GM13976 (cell line): ENCODE measurements around the gene CDKN2AIP.
"Not testable (repeated sequence)": the region's sequence is repeated elsewhere in the genome, so short reads cannot be mapped to it uniquely, and the experiment has no call there.

Experiments
- DNase-seq: peaks from one replicate; pipeline ENCODE4 v3.0.0; 2012; ENCODE audit warnings: low spot score
- CTCF ChIP-seq: IDR thresholded peaks from 2 replicates; pipeline ENCODE4 v1.5.1; 2012; ENCODE audit warnings: borderline replicate concordance, mild to moderate bottlenecking; ENCODE audit not compliant: insufficient read depth; ENCODE audit errors: extremely low read depth, missing control alignments, control extremely low read depth
- in situ Hi-C: fragments of 300-500 bp; cut with MboI; formaldehyde crosslinking; loops from one replicate; pipeline ENCODE4 v1.12.0; 2022; ENCODE audit warnings: low sequenced_read_pairs, mixed read lengths, inconsistent platforms; ENCODE audit not compliant: unreplicated experiment

CDKN2AIP gene

GRCh38 chr4:183429489-183429888 is 14.9 kb upstream of the CDKN2AIP start:
- TF ChIP-seq CTCF = no peak
- in situ Hi-C loops = no loop called here
- no peak for DNase-seq

GRCh38 chr4:183430317-183430993 is 14.0 kb upstream of the CDKN2AIP start:
- no peak for TF ChIP-seq CTCF
- DNase-seq = no peak
- in situ Hi-C loops = no loop called here

- in situ Hi-C loops = no loop called here
- no peak for DNase-seq
- TF ChIP-seq CTCF = no peak
Measured at GRCh38 chr4:183430994-183431347, 13.5 kb upstream of the CDKN2AIP start.

- no peak for TF ChIP-seq CTCF
- in situ Hi-C loops = no loop called here
- DNase-seq = no peak
Measured at GRCh38 chr4:183431614-183432013, 12.8 kb upstream of the CDKN2AIP start.

- in situ Hi-C loops, DNase-seq: not testable (repeated sequence)
Measured at GRCh38 chr4:183433183-183433582, 11.3 kb upstream of the CDKN2AIP start.

GRCh38 chr4:183434264-183434663 is 10.2 kb upstream of the CDKN2AIP start:
- DNase-seq = no peak
- in situ Hi-C loops = no loop called here
- no peak for TF ChIP-seq CTCF

- TF ChIP-seq CTCF = no peak
- DNase-seq = no peak
- in situ Hi-C loops = no loop called here
Measured at GRCh38 chr4:183434666-183435190, 9.7 kb upstream of the CDKN2AIP start.
